Activated naive CD8-positive, alpha-beta T cell treated with anti-CD3 and anti-CD28 coated beads, Interleukin-2, amount 10 ng/mL, durations not matched to agents 7 days and 5 days (primary cell): ENCODE data around the gene NFYA. TPM values are rescaled to one million over a fixed set of nuclear protein-coding genes. Genes with fewer than 3 reads are reported as not detected.

Experiments
- ATAC-seq: fragments of 150-1000 bp; cut with Tn5 transposase; one replicate; pipeline ENCODE4 v1.10.0; 2021; ENCODE audit warnings: low read depth, moderate library complexity
- POLR2A ChIA-PET: fragments of 350-600 bp; sonication (Branson Sonifier 250); formaldehyde crosslinking; loops from one replicate; lab custom pipeline; 2021; ENCODE audit warnings: antibody characterized with exemption; lab: Charles Lee
- DNase-seq: peaks from one replicate; pipeline ENCODE4 v3.0.0; 2021
- H3K27ac Mint-ChIP-seq: one replicate; pipeline ENCODE4 v1.8.0; 2022; ENCODE audit warnings: mild to moderate bottlenecking, mixed read lengths
- H3K27me3 Mint-ChIP-seq: one replicate; pipeline ENCODE4 v1.8.0; 2022; ENCODE audit warnings: mild to moderate bottlenecking, moderate library complexity, mixed read lengths
- H3K36me3 Mint-ChIP-seq: one replicate; pipeline ENCODE4 v1.8.0; 2021; ENCODE audit warnings: mild to moderate bottlenecking, mixed read lengths
- H3K4me1 Mint-ChIP-seq: one replicate; pipeline ENCODE4 v1.8.0; 2021; ENCODE audit warnings: mixed read lengths
- H3K4me3 Mint-ChIP-seq: one replicate; pipeline ENCODE4 v1.8.0; 2022; ENCODE audit warnings: mild to moderate bottlenecking, moderate library complexity, mixed read lengths
- H3K9me3 Mint-ChIP-seq: one replicate; pipeline ENCODE4 v1.8.0; 2021; ENCODE audit warnings: mixed read lengths
- total RNA-seq, 2 experiments: library from RNA; stranded (reverse); gene quantifications; one replicate each; pipeline ENCODE4 v1.2.3, GENCODE V29; 2021

The NFYA gene
- total RNA-seq = 10 to 100 TPM; 44.4 to 47.7 TPM

GRCh38 chr6:41072836-41073202, at the start of gene NFYA:
Gene NFYA, plus strand, starts transcription at chr6:41072974. Its CDS starts 6,116 bp downstream, at chr6:41079090.
- H3K27ac Mint-ChIP-seq = peak within 1 kb of the TSS; percentile 99
- peaks cover 21% of the 10 kb centered on the region for H3K36me3 Mint-ChIP-seq
- H3K9me3 Mint-ChIP-seq = no peaks in the 10 kb centered on the region
- peak; percentile 77 for ATAC-seq
- H3K4me1 Mint-ChIP-seq = peaks cover 44% of the 10 kb centered on the region
- POLR2A ChIA-PET = interaction anchor here (0.6 to 2.3 kb wide), 11 partner anchors 21 to 261 kb away, joined by 3 to 16 read pairs (median 5); partner anchors contain the start of genes TREML1 and TREML2
- peak within 1 kb of the TSS; percentile 97 for H3K4me3 Mint-ChIP-seq
- H3K27me3 Mint-ChIP-seq = no peaks in the 10 kb centered on the region
- DNase-seq = peak; percentile 100

GRCh38 chr6:41023114-41023513, 49.7 kb upstream of the NFYA start:
- Mint-ChIP-seq H3K9me3 (no peaks in the 10 kb centered on the region), H3K4me3 (no peak overlapping the region), H3K4me1 (peaks cover 11% of the 10 kb centered on the region), H3K36me3 (no peaks in the 10 kb centered on the region), H3K27ac (no peak overlapping the region), H3K27me3 (no peaks in the 10 kb centered on the region)
- ATAC-seq (no peak), DNase-seq (no peak)
- POLR2A ChIA-PET = no interaction called here

- ATAC-seq (no peak), DNase-seq (no peak)
- peak overlapping the region; percentile 6 for H3K4me3 Mint-ChIP-seq
- no peaks in the 10 kb centered on the region for H3K27me3 Mint-ChIP-seq
- peaks cover 20% of the 10 kb centered on the region for H3K4me1 Mint-ChIP-seq
- POLR2A ChIA-PET = no interaction called here
- no peaks in the 10 kb centered on the region for H3K36me3 Mint-ChIP-seq
- H3K9me3 Mint-ChIP-seq = no peaks in the 10 kb centered on the region
- H3K27ac Mint-ChIP-seq = no peak overlapping the region
These were observed 46.7 kb upstream of the NFYA start for GRCh38 chr6:41025966-41026530.

- H3K27ac Mint-ChIP-seq = peak overlapping the region; percentile 85
- H3K36me3 Mint-ChIP-seq = no peaks in the 10 kb centered on the region
- ATAC-seq = no peak
- peak overlapping the region; percentile 97 for H3K4me3 Mint-ChIP-seq
- no peak for DNase-seq
- no peaks in the 10 kb centered on the region for H3K9me3 Mint-ChIP-seq
- POLR2A ChIA-PET = interaction anchor here (0.9 to 2.3 kb wide), 8 partner anchors 9 to 172 kb away, joined by 3 to 10 read pairs (median 4); partner anchors contain the start of genes NFYA and OARD1
- peaks cover 20% of the 10 kb centered on the region for H3K4me1 Mint-ChIP-seq
- H3K27me3 Mint-ChIP-seq = no peaks in the 10 kb centered on the region
These were observed 45.5 kb upstream of the NFYA start for GRCh38 chr6:41027241-41027640.

GRCh38 chr6:41027799-41028560, 44.8 kb upstream of the NFYA start:
- POLR2A ChIA-PET = interaction anchor here (0.9 to 2.3 kb wide), 12 partner anchors 8 to 171 kb away, joined by 3 to 10 read pairs (median 4); partner anchors contain the start of genes NFYA and OARD1
- Mint-ChIP-seq H3K36me3 (no peaks in the 10 kb centered on the region), H3K4me3 (peak overlapping the region; percentile 97), H3K4me1 (peaks cover 20% of the 10 kb centered on the region), H3K9me3 (no peaks in the 10 kb centered on the region), H3K27ac (peak overlapping the region; percentile 85), H3K27me3 (no peaks in the 10 kb centered on the region)
- DNase-seq (peak; percentile 93), ATAC-seq (peak; percentile 80)

GRCh38 chr6:41028561-41029412, 44.0 kb upstream of the NFYA start:
- Mint-ChIP-seq H3K4me1 (peaks cover 20% of the 10 kb centered on the region), H3K4me3 (peak overlapping the region; percentile 97), H3K36me3 (no peaks in the 10 kb centered on the region), H3K9me3 (no peaks in the 10 kb centered on the region), H3K27ac (peak overlapping the region; percentile 85), H3K27me3 (no peaks in the 10 kb centered on the region)
- POLR2A ChIA-PET = interaction anchor here (0.6 to 2.3 kb wide), 10 partner anchors 7 to 281 kb away, joined by 3 to 10 read pairs (median 4); partner anchors contain the start of genes NFYA and OARD1
- ATAC-seq = peak; percentile 55
- DNase-seq = peak; percentile 44

GRCh38 chr6:41032830-41033229, 39.9 kb upstream of the NFYA start:
- ATAC-seq (no peak), DNase-seq (no peak)
- Mint-ChIP-seq H3K27ac (no peak overlapping the region), H3K27me3 (no peaks in the 10 kb centered on the region), H3K4me3 (no peak overlapping the region), H3K9me3 (no peaks in the 10 kb centered on the region), H3K4me1 (peaks cover 12% of the 10 kb centered on the region), H3K36me3 (no peaks in the 10 kb centered on the region)
- POLR2A ChIA-PET = no interaction called here

GRCh38 chr6:41033776-41034175, 39.0 kb upstream of the NFYA start:
- Mint-ChIP-seq H3K4me3 (no peak overlapping the region), H3K27ac (no peak overlapping the region), H3K36me3 (no peaks in the 10 kb centered on the region), H3K4me1 (peaks cover 8% of the 10 kb centered on the region), H3K9me3 (no peaks in the 10 kb centered on the region), H3K27me3 (no peaks in the 10 kb centered on the region)
- no peak for ATAC-seq
- POLR2A ChIA-PET = no interaction called here
- no peak for DNase-seq

- Mint-ChIP-seq H3K4me1 (peaks cover 11% of the 10 kb centered on the region), H3K27ac (no peak overlapping the region), H3K36me3 (no peaks in the 10 kb centered on the region), H3K27me3 (no peaks in the 10 kb centered on the region), H3K4me3 (no peak overlapping the region), H3K9me3 (no peaks in the 10 kb centered on the region)
- ATAC-seq (no peak), DNase-seq (no peak)
- POLR2A ChIA-PET = interaction anchor here (2.1 kb wide), 1 partner anchor 9 kb away, joined by 8 read pairs; no protein-coding TSS in a partner anchor
These were observed 36.6 kb upstream of the NFYA start for GRCh38 chr6:41036186-41036585.

- H3K36me3 Mint-ChIP-seq = no peaks in the 10 kb centered on the region
These were observed 36.2 kb upstream of the NFYA start for GRCh38 chr6:41036601-41037000.

GRCh38 chr6:41037107-41037900, 35.5 kb upstream of the NFYA start:
- no peaks in the 10 kb centered on the region for H3K9me3 Mint-ChIP-seq
- DNase-seq (no peak), ATAC-seq (no peak)
- no peaks in the 10 kb centered on the region for H3K27me3 Mint-ChIP-seq
- H3K4me1 Mint-ChIP-seq = peaks cover 11% of the 10 kb centered on the region
- no peak overlapping the region for H3K4me3 Mint-ChIP-seq
- H3K27ac Mint-ChIP-seq = no peak overlapping the region
- POLR2A ChIA-PET = interaction anchor here (1.2 to 2.1 kb wide), 2 partner anchors 9 to 10 kb away, joined by 4 to 8 read pairs; no protein-coding TSS in a partner anchor
- no peaks in the 10 kb centered on the region for H3K36me3 Mint-ChIP-seq

More at GRCh38 chr6:41036601-41037000, 36.2 kb upstream of the NFYA start:
- ATAC-seq = no peak
- H3K4me1 Mint-ChIP-seq = peaks cover 11% of the 10 kb centered on the region
- H3K27ac Mint-ChIP-seq = no peak overlapping the region
- no peaks in the 10 kb centered on the region for H3K9me3 Mint-ChIP-seq
- DNase-seq = no peak
- POLR2A ChIA-PET = interaction anchor here (2.1 kb wide), 1 partner anchor 9 kb away, joined by 8 read pairs; no protein-coding TSS in a partner anchor
- H3K27me3 Mint-ChIP-seq = no peaks in the 10 kb centered on the region
- H3K4me3 Mint-ChIP-seq = no peak overlapping the region

- Mint-ChIP-seq H3K4me3 (no peak overlapping the region), H3K4me1 (peaks cover 11% of the 10 kb centered on the region), H3K27ac (no peak overlapping the region), H3K9me3 (no peaks in the 10 kb centered on the region), H3K27me3 (no peaks in the 10 kb centered on the region), H3K36me3 (no peaks in the 10 kb centered on the region)
- POLR2A ChIA-PET = interaction anchor here (1.2 kb wide), 1 partner anchor 10 kb away, joined by 4 read pairs; no protein-coding TSS in a partner anchor
- no peak for DNase-seq
- ATAC-seq = no peak
These were observed 34.6 kb upstream of the NFYA start for GRCh38 chr6:41038205-41038604.
